Activated T-helper 9 cell treated with anti-CD3 and anti-CD28 coated beads, Interleukin-2, amount 50 U/mL, for 16 hours (primary cell): ENCODE measurements around the gene ADCY5.

ENCODE experiments used
- DNase-seq: peaks from one replicate; pipeline ENCODE4 v3.0.0-alpha.2; 2020; ENCODE audit warnings: low read depth

ADCY5 gene

DNA sequence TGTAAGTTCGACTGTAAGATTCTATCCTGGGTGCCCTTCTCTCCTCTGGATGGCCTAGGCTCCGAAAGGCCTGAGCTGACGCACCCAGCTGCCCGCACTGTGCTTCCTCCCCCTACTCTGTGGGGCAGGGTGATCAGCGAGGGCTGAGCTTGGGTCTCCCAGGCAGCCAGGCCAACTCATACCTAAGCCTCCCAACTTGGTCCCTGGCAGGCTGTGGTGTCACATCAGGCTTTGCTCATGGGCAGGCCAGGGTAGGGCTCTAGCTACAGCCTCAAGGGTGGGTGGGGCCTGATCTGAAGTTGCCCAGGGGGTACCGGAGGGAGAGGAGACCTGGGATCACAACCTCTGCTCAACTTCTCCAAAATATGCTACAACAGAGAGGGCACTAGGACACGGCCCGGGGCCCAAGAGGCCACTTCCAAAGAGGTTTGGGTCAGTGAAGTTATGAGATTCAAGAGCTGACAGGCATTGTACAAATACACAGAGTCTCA is 123.1 kb downstream of the ADCY5 start:
- DNase-seq = no peak

- DNase-seq = no peak
Measured at GRCh38 chr3:123324880-123325765, 123.8 kb downstream of the ADCY5 start.

GRCh38 chr3:123323781-123324180 is 125.1 kb downstream of the ADCY5 start:
- DNase-seq = no peak

- DNase-seq = no peak
Measured at GRCh38 chr3:123322866-123323265, 126.0 kb downstream of the ADCY5 start.

DNA sequence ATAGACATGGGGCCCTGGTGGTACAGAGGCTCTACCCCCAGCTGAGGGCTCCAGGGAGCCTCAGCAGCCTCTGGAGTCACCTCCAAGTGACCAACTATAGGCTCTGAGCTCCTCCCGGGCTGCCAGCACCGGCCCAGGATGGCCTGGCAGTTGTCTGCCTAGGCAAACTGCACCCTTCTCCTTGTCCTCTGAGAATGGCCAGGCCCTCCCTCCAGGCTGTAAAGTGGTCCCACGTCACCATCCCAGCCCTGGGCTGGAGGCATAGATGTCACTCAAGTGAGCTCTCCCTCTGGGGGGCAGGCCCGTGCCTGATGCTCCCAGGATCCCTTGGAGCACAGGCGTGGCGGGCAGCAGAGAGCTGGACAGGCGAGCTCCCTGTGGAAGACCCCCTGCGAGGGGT is 127.1 kb downstream of the ADCY5 start:
- DNase-seq = no peak

DNA sequence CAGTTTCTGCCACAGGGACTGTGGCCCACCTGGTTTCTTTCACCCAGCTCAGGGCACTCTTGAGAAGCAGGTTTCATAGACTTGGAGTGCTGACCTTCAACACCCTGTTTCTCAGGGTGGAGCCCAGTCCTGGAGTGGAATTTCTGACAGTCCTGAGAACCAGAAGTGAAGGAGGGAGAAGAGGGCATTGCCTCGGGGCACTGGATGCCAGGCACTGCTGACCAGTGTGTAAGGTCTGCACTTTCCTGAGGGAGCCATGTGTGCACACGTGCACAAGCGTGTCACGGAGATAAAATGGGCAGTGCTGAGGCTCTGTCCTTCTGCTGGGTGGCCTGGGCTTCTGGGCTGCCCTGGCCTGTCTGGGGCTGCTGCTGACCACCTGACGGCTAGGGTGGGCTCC is 128.7 kb downstream of the ADCY5 start:
- DNase-seq = no peak

DNA sequence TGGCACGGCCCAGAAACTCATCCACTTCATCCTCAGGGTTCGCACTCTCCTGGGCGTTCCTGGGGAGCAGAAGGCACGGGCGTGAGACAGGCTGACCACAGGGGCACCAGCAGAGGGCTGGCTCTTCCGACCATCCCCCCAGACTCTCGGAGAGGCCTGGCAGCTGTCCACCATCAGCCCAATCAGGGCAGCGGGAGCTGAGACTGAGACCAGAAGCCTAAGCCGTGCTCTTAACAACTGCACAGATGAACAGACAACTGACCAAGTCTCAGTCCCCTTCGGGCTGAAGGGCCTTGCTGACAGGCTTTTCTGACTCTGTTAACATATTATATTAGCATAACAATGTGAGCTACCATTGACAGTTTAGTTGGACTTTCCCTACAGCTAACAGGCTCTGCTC is 129.1 kb downstream of the ADCY5 start:
- no peak for DNase-seq

GRCh38 chr3:123318374-123318773 is 130.5 kb downstream of the ADCY5 start:
- no peak for DNase-seq

GRCh38 chr3:123317716-123318115 is 131.2 kb downstream of the ADCY5 start:
- DNase-seq = no peak

DNA sequence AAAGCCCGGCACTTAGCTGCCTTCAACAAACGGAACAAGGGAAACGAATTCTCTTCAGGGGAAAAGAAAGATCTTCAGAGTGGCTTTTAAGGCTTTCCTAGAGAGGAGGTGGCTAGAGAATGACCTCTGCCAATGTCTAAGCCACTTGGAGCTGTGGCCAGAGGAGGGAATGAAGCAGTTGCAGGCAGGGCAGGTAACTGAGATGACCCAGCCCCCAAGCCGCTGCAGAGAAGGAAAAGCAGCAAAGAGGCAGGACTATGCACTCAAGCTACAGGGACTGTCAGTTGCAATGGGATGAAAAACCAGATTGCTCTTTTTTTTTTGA is 133.7 kb downstream of the ADCY5 start:
- no peak for DNase-seq

GRCh38 chr3:123314359-123315270 is 134.3 kb downstream of the ADCY5 start:
- no peak for DNase-seq

DNA sequence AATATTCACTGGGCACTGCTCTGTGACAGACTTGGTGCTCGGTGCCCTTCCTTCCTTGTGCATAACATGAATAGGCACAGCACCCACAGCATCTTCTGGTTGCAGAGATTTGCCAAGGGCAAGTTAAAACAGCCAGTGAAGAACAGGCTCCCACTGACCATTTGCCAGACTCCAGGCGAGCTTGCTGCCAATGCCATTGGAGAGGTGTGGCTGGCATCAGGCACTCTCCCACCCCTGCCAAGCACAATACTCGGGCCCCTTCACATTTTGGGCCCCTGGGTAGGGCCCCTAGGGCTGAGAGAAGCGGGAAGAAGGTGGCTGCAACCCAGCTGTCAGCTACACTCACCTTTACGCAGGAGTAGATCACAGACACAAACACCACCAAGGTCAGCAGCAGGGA is 135.0 kb downstream of the ADCY5 start:
- DNase-seq = no peak

DNA sequence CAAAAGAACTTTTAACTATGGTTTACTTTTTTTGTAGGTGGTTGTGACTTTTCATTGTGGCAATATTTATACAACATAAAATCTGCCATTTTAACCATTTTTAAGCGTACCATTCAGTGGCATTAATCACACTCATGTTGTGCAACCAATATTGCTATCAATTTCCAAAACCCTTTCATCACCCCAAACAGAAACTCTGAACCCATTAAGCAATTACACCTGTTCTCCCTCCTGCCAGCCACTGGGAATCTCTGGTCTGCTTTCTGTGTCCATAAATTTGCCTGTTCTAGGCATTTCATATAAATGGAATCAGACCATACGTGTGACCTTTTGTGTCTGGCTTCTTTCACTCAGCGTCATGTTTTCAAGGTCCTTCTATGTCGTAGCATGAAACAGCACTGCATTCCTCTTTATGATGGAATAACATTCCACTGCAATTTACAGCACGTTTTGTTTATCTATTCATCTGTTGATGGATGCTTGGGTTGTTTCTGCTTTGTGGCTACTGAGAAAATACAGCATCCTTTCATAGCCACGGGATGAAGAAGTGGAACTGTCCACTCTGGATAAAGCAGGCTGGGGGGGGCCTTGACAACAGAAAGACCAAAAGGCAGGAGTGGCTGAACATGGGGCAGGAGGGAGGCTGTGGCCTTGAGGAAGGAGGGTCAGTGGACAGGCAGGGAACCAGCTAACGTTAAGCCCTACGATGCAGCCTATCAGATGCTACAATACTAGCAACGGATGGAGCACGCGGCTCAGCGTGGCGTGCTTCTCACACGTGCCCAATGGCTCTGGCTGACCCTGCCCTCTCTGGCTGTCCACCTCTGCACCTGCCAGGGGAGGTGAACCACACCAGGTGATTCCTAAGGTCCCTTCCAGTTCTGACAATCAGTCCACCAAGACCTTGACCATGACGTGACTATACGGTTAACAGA is 136.3 kb downstream of the ADCY5 start:
- DNase-seq = no peak

DNA sequence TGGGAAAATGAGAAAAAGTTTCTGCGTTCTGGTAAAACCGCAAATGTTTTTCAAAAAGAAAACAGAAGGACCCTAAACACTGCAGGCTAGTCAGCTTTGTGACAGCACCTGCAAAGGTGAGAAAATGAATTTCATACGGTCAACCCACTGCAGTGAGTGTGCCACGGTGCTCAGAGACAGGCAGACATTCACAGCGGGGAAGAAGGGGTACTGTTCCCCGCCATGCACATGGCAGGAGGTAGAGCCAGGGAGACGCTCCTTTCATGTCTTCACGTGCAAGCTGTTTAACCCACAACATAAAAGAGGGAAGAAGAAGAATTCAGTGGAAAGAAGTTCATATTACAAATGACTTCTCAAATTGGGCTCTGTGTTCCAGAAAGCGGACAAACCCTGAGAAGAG is 137.7 kb downstream of the ADCY5 start:
- DNase-seq = no peak

- DNase-seq = no peak
Measured at GRCh38 chr3:123310741-123311140, 138.1 kb downstream of the ADCY5 start.

DNA sequence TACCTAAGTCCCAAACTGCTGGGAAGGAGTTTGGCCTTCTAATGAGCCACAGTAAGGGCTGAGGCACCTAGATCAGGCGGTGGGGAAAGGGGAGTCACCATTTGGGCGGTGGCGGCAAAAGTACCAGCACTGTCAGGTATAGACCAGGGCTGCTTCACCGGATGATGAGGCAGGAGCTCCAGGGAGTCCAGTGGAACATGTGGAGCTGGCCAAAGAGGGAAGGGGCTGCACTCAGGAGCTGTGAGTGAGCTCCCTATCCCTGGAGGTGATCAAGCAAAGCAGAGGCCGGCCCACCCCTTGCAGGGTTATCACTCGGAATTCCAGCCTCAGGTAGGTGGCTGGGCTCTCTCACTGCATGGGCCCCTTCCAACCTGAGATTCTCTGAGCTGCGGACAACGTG is 138.7 kb downstream of the ADCY5 start:
- DNase-seq = no peak

GRCh38 chr3:123307064-123307463 is 141.8 kb downstream of the ADCY5 start:
- no peak for DNase-seq

- no peak for DNase-seq
Measured at GRCh38 chr3:123305192-123305591, 143.7 kb downstream of the ADCY5 start.

DNA sequence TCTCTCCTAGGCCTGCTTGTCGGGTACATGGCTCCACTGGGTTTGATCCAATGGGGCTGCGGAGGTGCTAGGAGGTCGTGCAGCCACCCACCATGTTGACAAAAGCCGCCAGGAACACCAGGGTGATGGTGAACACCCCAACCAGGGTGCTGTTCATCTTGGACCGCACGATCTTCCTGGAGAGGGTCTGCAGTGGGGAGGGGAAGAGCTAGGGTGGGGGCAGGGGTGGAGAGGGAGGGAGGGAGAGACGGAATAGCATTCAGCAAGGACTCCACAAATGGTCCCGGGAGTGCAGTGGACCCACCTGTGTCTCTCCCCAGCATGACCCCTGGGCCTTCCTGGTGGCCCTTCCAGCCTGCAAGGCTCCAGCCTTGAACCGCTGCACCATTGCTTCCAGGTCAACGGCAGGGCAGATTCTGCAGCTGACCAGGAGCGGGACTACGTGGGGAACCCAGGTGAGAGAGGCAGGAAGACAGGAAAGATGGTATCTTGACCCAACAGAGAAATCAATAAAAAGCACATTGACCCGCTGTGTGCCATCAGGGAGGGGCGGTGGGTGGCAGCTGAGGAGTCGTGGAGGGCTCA is 144.8 kb downstream of the ADCY5 start:
- no peak for DNase-seq

GRCh38 chr3:123302961-123303360 is 145.9 kb downstream of the ADCY5 start:
- DNase-seq = no peak

GRCh38 chr3:123301331-123302184 is 147.3 kb downstream of the ADCY5 start:
- DNase-seq = no peak
